ENCODE data around the gene ZCCHC2. TPM values are rescaled to one million over a fixed set of nuclear protein-coding genes. Genes with fewer than 3 reads are reported as not detected.

The ZCCHC2 gene
- total and polyA plus RNA-seq, 2 experiments from 2014 or later, result 3.3 to 14.9 TPM

GRCh38 chr18:62526098-62527025, 3.5 kb downstream of the ZCCHC2 start:
- peak overlapping the region; percentile 90 for H2AFZ ChIP-seq
- TF ChIP-seq CTCF (IDR thresholded peaks at IDR 0.05; ENCODE audit: poor library complexity) (no peak), EZH2 (IDR thresholded peaks at IDR 0.05; ENCODE audit: borderline replicate concordance) (no peak), EZH2phosphoT487 (IDR thresholded peaks at IDR 0.05; ENCODE audit: low read depth, severe bottlenecking, unreplicated experiment) (no peak)
- no peaks in the 10 kb centered on the region for H3K27me3 ChIP-seq
- peak overlapping the region; percentile 91 for H3K4me2 ChIP-seq
- peaks cover 13% of the 10 kb centered on the region for H4K20me1 ChIP-seq (ENCODE audit: insufficient read depth, poor library complexity, severe bottlenecking)
- peaks cover 71% of the 10 kb centered on the region for H3K79me2 ChIP-seq
- H3K4me1 ChIP-seq (ENCODE audit: insufficient read depth), result peaks cover 19% of the 10 kb centered on the region
- 7% methylated on average over 35 of the region's 74 CpGs for WGBS (ENCODE audit: low lambda C conversion rate, missing lambda C conversion rate)
- H3K9me3 ChIP-seq (ENCODE audit: low read depth), result no peaks in the 10 kb centered on the region
- H3K36me3 ChIP-seq (replicated peaks; ENCODE audit: insufficient read depth, low read depth), result no peaks in the 10 kb centered on the region
- DNase-seq (ENCODE audit: low spot score), result peak; percentile 89
- no peaks in the 10 kb centered on the region for H3K9me2 ChIP-seq (replicated peaks; ENCODE audit: insufficient read depth)
- H3K27ac ChIP-seq, result peak overlapping the region; percentile 91
- peak overlapping the region; percentile 84 for H3K4me3 ChIP-seq

- H3K4me2 ChIP-seq, result no peak overlapping the region
- H3K27me3 ChIP-seq, result no peaks in the 10 kb centered on the region
- no peaks in the 10 kb centered on the region for H3K36me3 ChIP-seq (replicated peaks; ENCODE audit: insufficient read depth, low read depth)
- H3K4me3 ChIP-seq, result no peak overlapping the region
- H3K4me1 ChIP-seq (ENCODE audit: insufficient read depth), result peaks cover 15% of the 10 kb centered on the region
- no peaks in the 10 kb centered on the region for H3K9me2 ChIP-seq (replicated peaks; ENCODE audit: insufficient read depth)
- no peak overlapping the region for H3K27ac ChIP-seq
- no peak for TF ChIP-seq EZH2 (IDR thresholded peaks at IDR 0.05; ENCODE audit: borderline replicate concordance)
- peaks cover 97% of the 10 kb centered on the region for H3K79me2 ChIP-seq
- H3K9me3 ChIP-seq (ENCODE audit: low read depth), result no peaks in the 10 kb centered on the region
- peaks cover 13% of the 10 kb centered on the region for H4K20me1 ChIP-seq (ENCODE audit: insufficient read depth, poor library complexity, severe bottlenecking)
- 96% methylated on average over 5 of the region's 5 CpGs for WGBS (ENCODE audit: low lambda C conversion rate, missing lambda C conversion rate)
- DNase-seq (ENCODE audit: low spot score), result no peak
- H2AFZ ChIP-seq, result no peak overlapping the region
These were observed 6.8 kb downstream of the ZCCHC2 start for GRCh38 chr18:62529597-62529996.

GRCh38 chr18:62531078-62531477, 8.3 kb downstream of the ZCCHC2 start:
- H3K36me3 ChIP-seq (replicated peaks; ENCODE audit: insufficient read depth, low read depth), result no peaks in the 10 kb centered on the region
- no peaks in the 10 kb centered on the region for H3K9me2 ChIP-seq (replicated peaks; ENCODE audit: insufficient read depth)
- DNase-seq (ENCODE audit: low spot score), result no peak
- H2AFZ ChIP-seq, result no peak overlapping the region
- TF ChIP-seq EZH2 (IDR thresholded peaks at IDR 0.05; ENCODE audit: borderline replicate concordance) (no peak), CTCF (IDR thresholded peaks at IDR 0.05; ENCODE audit: poor library complexity) (no peak), EZH2phosphoT487 (IDR thresholded peaks at IDR 0.05; ENCODE audit: low read depth, severe bottlenecking, unreplicated experiment) (no peak)
- H3K4me3 ChIP-seq, result no peak overlapping the region
- H3K79me2 ChIP-seq, result peaks cover 94% of the 10 kb centered on the region
- H3K27ac ChIP-seq, result no peak overlapping the region
- no peaks in the 10 kb centered on the region for H3K9me3 ChIP-seq (ENCODE audit: low read depth)
- H4K20me1 ChIP-seq (ENCODE audit: insufficient read depth, poor library complexity, severe bottlenecking), result peaks cover 5% of the 10 kb centered on the region
- 72% methylated on average over 4 of the region's 4 CpGs for WGBS (ENCODE audit: low lambda C conversion rate, missing lambda C conversion rate)
- H3K4me2 ChIP-seq, result no peak overlapping the region
- peaks cover 5% of the 10 kb centered on the region for H3K4me1 ChIP-seq (ENCODE audit: insufficient read depth)
- H3K27me3 ChIP-seq, result no peaks in the 10 kb centered on the region

GRCh38 chr18:62531931-62532330, 9.1 kb downstream of the ZCCHC2 start:
- TF ChIP-seq CTCF (IDR thresholded peaks at IDR 0.05; ENCODE audit: poor library complexity) (no peak), EZH2 (IDR thresholded peaks at IDR 0.05; ENCODE audit: borderline replicate concordance) (no peak), EZH2phosphoT487 (IDR thresholded peaks at IDR 0.05; ENCODE audit: low read depth, severe bottlenecking, unreplicated experiment) (no peak)
- Histone ChIP-seq H3K4me1 (ENCODE audit: insufficient read depth) (peaks cover 5% of the 10 kb centered on the region), H4K20me1 (ENCODE audit: insufficient read depth, poor library complexity, severe bottlenecking) (peaks cover 5% of the 10 kb centered on the region), H3K9me3 (ENCODE audit: low read depth) (no peaks in the 10 kb centered on the region), H3K9me2 (replicated peaks; ENCODE audit: insufficient read depth) (no peaks in the 10 kb centered on the region), H3K27ac (no peak overlapping the region), H3K79me2 (peaks cover 97% of the 10 kb centered on the region), H2AFZ (no peak overlapping the region), H3K36me3 (replicated peaks; ENCODE audit: insufficient read depth, low read depth) (no peaks in the 10 kb centered on the region), H3K27me3 (no peaks in the 10 kb centered on the region), H3K4me2 (no peak overlapping the region), H3K4me3 (no peak overlapping the region)
- DNase-seq (ENCODE audit: low spot score), result no peak
- 100% methylated on average over 9 of the region's 9 CpGs for WGBS (ENCODE audit: low lambda C conversion rate, missing lambda C conversion rate)

All from hepatocyte (in vitro differentiated cells).